GM10847 (cell line): Measurements from ENCODE around the gene SAMD4B.

Source experiments
- POLR2A ChIP-seq: IDR thresholded peaks from 2 replicates; pipeline ENCODE4 v1.6.1; 2011; ENCODE audit not compliant: insufficient read length; ENCODE audit errors: extremely low read depth

The SAMD4B gene

GRCh38 chr19:39347332-39348164 is 5.3 kb downstream of the SAMD4B start:
- no peak for TF ChIP-seq POLR2A

- TF ChIP-seq POLR2A, result no peak
These were observed 7.1 kb downstream of the SAMD4B start for GRCh38 chr19:39349326-39349725.

- TF ChIP-seq POLR2A, result no peak
These were observed 7.9 kb downstream of the SAMD4B start for GRCh38 chr19:39350156-39350555.

GRCh38 chr19:39351537-39352064 is 9.4 kb downstream of the SAMD4B start:
- no peak for TF ChIP-seq POLR2A

- TF ChIP-seq POLR2A, result no peak
These were observed 10.4 kb downstream of the SAMD4B start for GRCh38 chr19:39352381-39353255.

- TF ChIP-seq POLR2A, result no peak
These were observed 13.0 kb downstream of the SAMD4B start for GRCh38 chr19:39355253-39355652.

GRCh38 chr19:39356073-39356472 is 13.9 kb downstream of the SAMD4B start:
- TF ChIP-seq POLR2A, result no peak

- no peak for TF ChIP-seq POLR2A
These were observed 14.4 kb downstream of the SAMD4B start for GRCh38 chr19:39356647-39357046.

GRCh38 chr19:39359026-39359425 is 16.8 kb downstream of the SAMD4B start:
- TF ChIP-seq POLR2A, result no peak

- TF ChIP-seq POLR2A, result no peak
These were observed 18.4 kb downstream of the SAMD4B start for GRCh38 chr19:39360599-39360998.

- no peak for TF ChIP-seq POLR2A
These were observed 20.7 kb downstream of the SAMD4B start for GRCh38 chr19:39362682-39363657.

GRCh38 chr19:39363901-39364457 is 21.8 kb downstream of the SAMD4B start:
- TF ChIP-seq POLR2A, result no peak

- TF ChIP-seq POLR2A, result no peak
These were observed 23.3 kb downstream of the SAMD4B start for GRCh38 chr19:39365531-39365930.

GRCh38 chr19:39369200-39369599 is 27.0 kb downstream of the SAMD4B start:
- TF ChIP-seq POLR2A, result no peak
